PC-3 (cell line): Measurements from ENCODE around the gene GDA.

Experiments
- EZH2 ChIP-seq: fragments of 300-600 bp; sonication (generic); IDR thresholded peaks from one replicate; pipeline ENCODE4 v1.6.1; 2017; ENCODE audit warnings: antibody characterized with exemption, mild to moderate bottlenecking, low read length; ENCODE audit not compliant: unreplicated experiment
- EZH2phosphoT487 ChIP-seq: fragments of 300-600 bp; sonication (generic); IDR thresholded peaks from 2 replicates; pipeline ENCODE4 v1.6.1; 2018; ENCODE audit warnings: mild to moderate bottlenecking, antibody characterized with exemption, low read length, borderline replicate concordance
- TF ChIP-seq, protein P1 (sequence below): fragments of 300-600 bp; sonication (generic); conservative IDR thresholded peaks from 2 replicates; pipeline ENCODE4 v1.5.1; 2017; ENCODE audit warnings: antibody characterized with exemption, low read depth, mild to moderate bottlenecking, low read length

DNA sequence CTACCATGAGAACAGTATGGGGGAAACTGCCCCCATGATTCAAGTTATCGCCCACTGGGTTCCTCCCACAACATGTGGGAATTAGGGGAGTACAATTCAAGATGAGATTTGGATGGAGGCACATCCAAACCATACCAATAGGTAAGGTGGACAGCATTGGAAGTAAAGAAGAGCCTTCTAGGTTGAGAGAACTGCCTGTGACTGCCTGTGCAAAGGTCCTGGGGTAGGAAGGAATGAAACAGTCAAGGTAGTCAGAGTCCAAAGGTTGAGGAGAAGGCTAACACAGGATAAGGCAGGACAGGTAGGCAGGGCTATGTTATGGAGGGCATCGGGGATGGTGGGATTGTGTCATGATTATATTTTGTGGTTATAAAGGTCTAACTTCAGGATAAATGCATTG, 6.1 kb downstream of the GDA start:
- no peak for TF ChIP-seq EZH2
- TF ChIP-seq, protein P1, sequence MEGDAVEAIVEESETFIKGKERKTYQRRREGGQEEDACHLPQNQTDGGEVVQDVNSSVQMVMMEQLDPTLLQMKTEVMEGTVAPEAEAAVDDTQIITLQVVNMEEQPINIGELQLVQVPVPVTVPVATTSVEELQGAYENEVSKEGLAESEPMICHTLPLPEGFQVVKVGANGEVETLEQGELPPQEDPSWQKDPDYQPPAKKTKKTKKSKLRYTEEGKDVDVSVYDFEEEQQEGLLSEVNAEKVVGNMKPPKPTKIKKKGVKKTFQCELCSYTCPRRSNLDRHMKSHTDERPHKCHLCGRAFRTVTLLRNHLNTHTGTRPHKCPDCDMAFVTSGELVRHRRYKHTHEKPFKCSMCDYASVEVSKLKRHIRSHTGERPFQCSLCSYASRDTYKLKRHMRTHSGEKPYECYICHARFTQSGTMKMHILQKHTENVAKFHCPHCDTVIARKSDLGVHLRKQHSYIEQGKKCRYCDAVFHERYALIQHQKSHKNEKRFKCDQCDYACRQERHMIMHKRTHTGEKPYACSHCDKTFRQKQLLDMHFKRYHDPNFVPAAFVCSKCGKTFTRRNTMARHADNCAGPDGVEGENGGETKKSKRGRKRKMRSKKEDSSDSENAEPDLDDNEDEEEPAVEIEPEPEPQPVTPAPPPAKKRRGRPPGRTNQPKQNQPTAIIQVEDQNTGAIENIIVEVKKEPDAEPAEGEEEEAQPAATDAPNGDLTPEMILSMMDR = no peak
- no peak for TF ChIP-seq EZH2phosphoT487
